ENCODE measurements around the gene COL25A1.

- TF ChIP-seq SUZ12 (IDR thresholded peaks at IDR 0.05; ENCODE audit: extremely low read depth, insufficient read depth, insufficient read length) (no peak), YY1 (IDR thresholded peaks at IDR 0.05; ENCODE audit: insufficient read depth, insufficient read length) (no peak), ZNF274 (IDR thresholded peaks at IDR 0.05; ENCODE audit: low read depth, low read length) (no peak)
These were observed 268.5 kb downstream of the COL25A1 start for GRCh38 chr4:109033993-109034392.

Data from NT2/D1 (cell line).